Activated CD4-positive, alpha-beta T cell treated with anti-CD3 and anti-CD28 coated beads, Interleukin-2, amount 50 U/mL, for 24 hours (primary cell): Measurements from ENCODE around the gene NCKIPSD.

Source experiments
- DNase-seq, 2 donors: peaks; one replicate each; pipeline ENCODE4 v3.0.0-alpha.2; 2020; ENCODE audit warnings: low read depth in 1 of 2, low spot score in 1 of 2

The NCKIPSD gene

GRCh38 chr3:48679411-48680391, 6.0 kb downstream of the NCKIPSD start:
- no peak for DNase-seq

- no peak for DNase-seq
These were observed 6.9 kb downstream of the NCKIPSD start for GRCh38 chr3:48678566-48679380.

- no peak for DNase-seq
These were observed 7.7 kb downstream of the NCKIPSD start for GRCh38 chr3:48678056-48678455.

- DNase-seq: no peak
These were observed 11.2 kb downstream of the NCKIPSD start for GRCh38 chr3:48674505-48674904.

- no peak for DNase-seq
These were observed 13.2 kb downstream of the NCKIPSD start for GRCh38 chr3:48672522-48672921.

GRCh38 chr3:48664929-48665328, 20.8 kb downstream of the NCKIPSD start:
- no peak for DNase-seq

- DNase-seq: no peak
These were observed 21.4 kb downstream of the NCKIPSD start for GRCh38 chr3:48664313-48664644.

- DNase-seq: peak; percentile 67 to 81
These were observed 22.0 kb downstream of the NCKIPSD start for GRCh38 chr3:48663489-48664312.

GRCh38 chr3:48662753-48663488, 22.8 kb downstream of the NCKIPSD start, which contains the start of gene CELSR3:
TSS of gene CELSR3 (minus strand) at chr3:48662886. CDS start at chr3:48662634, 252 bp downstream.
- DNase-seq: peak; percentile 16 to 25

GRCh38 chr3:48662145-48662752, 23.5 kb downstream of the NCKIPSD start:
- DNase-seq: no peak

GRCh38 chr3:48661501-48662144, 24.1 kb downstream of the NCKIPSD start:
- DNase-seq: peak; percentile 58 to 67

- DNase-seq: no peak
These were observed 24.8 kb downstream of the NCKIPSD start for GRCh38 chr3:48660800-48661400.

GRCh38 chr3:48656841-48657281, 28.9 kb downstream of the NCKIPSD start:
- no peak for DNase-seq

GRCh38 chr3:48656061-48656840, 29.5 kb downstream of the NCKIPSD start:
- peak; percentile 73 for DNase-seq

GRCh38 chr3:48655606-48656005, 30.1 kb downstream of the NCKIPSD start:
- no peak for DNase-seq

- DNase-seq: no peak
These were observed 30.7 kb downstream of the NCKIPSD start for GRCh38 chr3:48655063-48655462.

GRCh38 chr3:48652923-48653715, 32.6 kb downstream of the NCKIPSD start:
- no peak for DNase-seq
